ENCODE results near the gene PRR18.

DNA sequence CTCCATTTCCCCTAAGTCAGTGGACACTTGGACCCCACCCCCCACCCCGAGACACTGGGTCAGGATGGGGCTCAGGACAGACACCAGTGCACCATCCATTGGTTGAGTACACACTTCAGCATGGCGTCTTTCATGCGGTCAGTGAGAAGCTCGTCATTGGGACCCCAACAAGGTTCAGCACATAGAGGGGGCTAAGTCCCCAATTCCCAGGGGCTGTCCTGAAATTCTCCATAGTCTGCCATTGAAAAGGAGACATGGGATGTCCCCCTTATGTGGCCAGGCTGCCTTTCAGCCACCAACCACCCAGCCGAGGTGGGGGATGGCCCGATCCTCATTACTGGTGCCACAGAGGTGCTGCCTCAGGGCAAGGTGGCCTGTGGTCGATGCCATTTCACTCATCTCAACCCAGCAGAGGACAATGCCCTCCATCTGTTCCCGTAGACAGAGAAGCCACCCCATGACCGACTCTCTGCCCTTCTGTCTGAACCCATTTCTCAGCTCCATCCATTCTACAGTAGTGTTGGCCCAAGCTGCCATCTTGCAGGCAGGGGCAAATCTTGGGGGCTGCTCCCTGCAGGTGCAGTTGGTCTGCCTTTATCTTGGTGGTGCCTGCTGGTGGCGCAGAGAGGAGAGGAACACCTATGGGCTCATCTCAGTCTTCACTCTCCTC is 37.4 kb downstream of the PRR18 start:
- TF ChIP-seq, protein P1, sequence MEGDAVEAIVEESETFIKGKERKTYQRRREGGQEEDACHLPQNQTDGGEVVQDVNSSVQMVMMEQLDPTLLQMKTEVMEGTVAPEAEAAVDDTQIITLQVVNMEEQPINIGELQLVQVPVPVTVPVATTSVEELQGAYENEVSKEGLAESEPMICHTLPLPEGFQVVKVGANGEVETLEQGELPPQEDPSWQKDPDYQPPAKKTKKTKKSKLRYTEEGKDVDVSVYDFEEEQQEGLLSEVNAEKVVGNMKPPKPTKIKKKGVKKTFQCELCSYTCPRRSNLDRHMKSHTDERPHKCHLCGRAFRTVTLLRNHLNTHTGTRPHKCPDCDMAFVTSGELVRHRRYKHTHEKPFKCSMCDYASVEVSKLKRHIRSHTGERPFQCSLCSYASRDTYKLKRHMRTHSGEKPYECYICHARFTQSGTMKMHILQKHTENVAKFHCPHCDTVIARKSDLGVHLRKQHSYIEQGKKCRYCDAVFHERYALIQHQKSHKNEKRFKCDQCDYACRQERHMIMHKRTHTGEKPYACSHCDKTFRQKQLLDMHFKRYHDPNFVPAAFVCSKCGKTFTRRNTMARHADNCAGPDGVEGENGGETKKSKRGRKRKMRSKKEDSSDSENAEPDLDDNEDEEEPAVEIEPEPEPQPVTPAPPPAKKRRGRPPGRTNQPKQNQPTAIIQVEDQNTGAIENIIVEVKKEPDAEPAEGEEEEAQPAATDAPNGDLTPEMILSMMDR (conservative IDR thresholded peaks at IDR 0.05) = no peak
- TF ChIP-seq EZH2 (IDR thresholded peaks at IDR 0.05; ENCODE audit: low read depth) = no peak

Data from PC-9 (cell line).